HG02885 (cell line): ENCODE measurements around the gene MAP3K14.
A peak's percentile ranks its signal among the peaks of the same experiment; 100 is the strongest.
"Not testable (repeated sequence)": the region's sequence is repeated elsewhere in the genome, so short reads cannot be mapped to it uniquely, and the experiment has no call there.

ENCODE experiments used
- ATAC-seq: cut with Tn5 transposase; IDR thresholded peaks from one replicate; pipeline ENCODE4 v1.9.1; 2021; ENCODE audit warnings: mild to moderate bottlenecking; ENCODE audit not compliant: unreplicated experiment, poor library complexity

MAP3K14 gene

GRCh38 chr17:45305530-45306087 is 11.2 kb downstream of the MAP3K14 start:
- no peak for ATAC-seq

- ATAC-seq, result peak; percentile 55
Measured at GRCh38 chr17:45302649-45303173, 14.1 kb downstream of the MAP3K14 start.

- not testable (repeated sequence) for ATAC-seq
Measured at GRCh38 chr17:45302220-45302619, 14.6 kb downstream of the MAP3K14 start.

GRCh38 chr17:45301674-45302073 is 15.1 kb downstream of the MAP3K14 start:
- no peak for ATAC-seq

GRCh38 chr17:45300060-45300751 is 16.6 kb downstream of the MAP3K14 start:
- ATAC-seq, result no peak

GRCh38 chr17:45299361-45299760 is 17.5 kb downstream of the MAP3K14 start:
- ATAC-seq, result no peak

- ATAC-seq, result no peak
Measured at GRCh38 chr17:45298546-45299285, 18.1 kb downstream of the MAP3K14 start.

GRCh38 chr17:45296833-45297124 is 20.0 kb downstream of the MAP3K14 start:
- ATAC-seq, result no peak

GRCh38 chr17:45296003-45296832 is 20.6 kb downstream of the MAP3K14 start:
- ATAC-seq, result no peak

- ATAC-seq, result no peak
Measured at GRCh38 chr17:45294506-45294905, 22.3 kb downstream of the MAP3K14 start.

- ATAC-seq, result no peak
Measured at GRCh38 chr17:45293413-45294211, 23.2 kb downstream of the MAP3K14 start.

- ATAC-seq, result no peak
Measured at GRCh38 chr17:45292696-45293412, 24.0 kb downstream of the MAP3K14 start.

- no peak for ATAC-seq
Measured at GRCh38 chr17:45291171-45291805, 25.5 kb downstream of the MAP3K14 start.

GRCh38 chr17:45290269-45290765 is 26.5 kb downstream of the MAP3K14 start:
- no peak for ATAC-seq

GRCh38 chr17:45289301-45290268 is 27.2 kb downstream of the MAP3K14 start:
- ATAC-seq, result no peak

- no peak for ATAC-seq
Measured at GRCh38 chr17:45288825-45289224, 28.0 kb downstream of the MAP3K14 start.
